Testis (tissue), 2 donors: Measurements from ENCODE around the gene PLEKHM3.

Experiments
- POLR2A ChIP-seq: fragments of 450-650 bp; IDR thresholded peaks from one replicate; pipeline ENCODE4 v1.6.1; 2017; ENCODE audit warnings: antibody characterized with exemption, mild to moderate bottlenecking, moderate library complexity
- TF ChIP-seq, protein P1 (sequence below), 3 experiments: fragments of 450-650 bp in 2 of 3; fragments of 200-600 bp in 1 of 3; sonication (generic) in 1 of 3; IDR thresholded peaks; one replicate each; pipeline ENCODE4 v1.5.1; 2016 to 2019; ENCODE audit warnings: antibody characterized with exemption in 3 of 3, mild to moderate bottlenecking in 2 of 3, moderate library complexity in 1 of 3

GRCh38 chr2:207772081-207772843, 253.1 kb downstream of the PLEKHM3 start:
- TF ChIP-seq, protein P1, sequence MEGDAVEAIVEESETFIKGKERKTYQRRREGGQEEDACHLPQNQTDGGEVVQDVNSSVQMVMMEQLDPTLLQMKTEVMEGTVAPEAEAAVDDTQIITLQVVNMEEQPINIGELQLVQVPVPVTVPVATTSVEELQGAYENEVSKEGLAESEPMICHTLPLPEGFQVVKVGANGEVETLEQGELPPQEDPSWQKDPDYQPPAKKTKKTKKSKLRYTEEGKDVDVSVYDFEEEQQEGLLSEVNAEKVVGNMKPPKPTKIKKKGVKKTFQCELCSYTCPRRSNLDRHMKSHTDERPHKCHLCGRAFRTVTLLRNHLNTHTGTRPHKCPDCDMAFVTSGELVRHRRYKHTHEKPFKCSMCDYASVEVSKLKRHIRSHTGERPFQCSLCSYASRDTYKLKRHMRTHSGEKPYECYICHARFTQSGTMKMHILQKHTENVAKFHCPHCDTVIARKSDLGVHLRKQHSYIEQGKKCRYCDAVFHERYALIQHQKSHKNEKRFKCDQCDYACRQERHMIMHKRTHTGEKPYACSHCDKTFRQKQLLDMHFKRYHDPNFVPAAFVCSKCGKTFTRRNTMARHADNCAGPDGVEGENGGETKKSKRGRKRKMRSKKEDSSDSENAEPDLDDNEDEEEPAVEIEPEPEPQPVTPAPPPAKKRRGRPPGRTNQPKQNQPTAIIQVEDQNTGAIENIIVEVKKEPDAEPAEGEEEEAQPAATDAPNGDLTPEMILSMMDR (IDR thresholded peaks at IDR 0.05) = no peak
- TF ChIP-seq POLR2A = no peak
